Measurements from ENCODE around the gene SCN1B.

DNA sequence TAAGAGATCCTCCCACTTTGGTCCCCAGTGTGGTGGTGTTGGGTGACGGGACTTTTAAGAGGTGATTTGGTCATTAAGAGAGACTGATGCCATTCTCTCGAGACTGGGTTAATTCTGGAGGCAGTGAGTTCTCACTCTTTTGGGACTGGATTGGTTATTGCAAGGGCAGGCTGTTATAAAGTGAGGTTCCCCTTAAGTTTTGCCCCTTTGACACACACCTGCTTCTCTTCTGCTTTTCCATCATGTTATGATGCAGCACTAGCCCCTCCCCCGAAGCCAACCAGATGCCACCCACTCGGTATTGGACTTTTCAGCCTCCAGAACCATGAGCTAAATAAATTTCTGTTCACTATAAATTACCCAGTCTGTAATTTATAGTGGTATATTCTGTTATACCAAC lies 46.5 kb upstream of the SCN1B start:
- TF ChIP-seq EZH2 (IDR thresholded peaks at IDR 0.05; ENCODE audit: borderline replicate concordance, low read depth, low read length, severe bottlenecking), result no peak
- TF ChIP-seq, protein P1, sequence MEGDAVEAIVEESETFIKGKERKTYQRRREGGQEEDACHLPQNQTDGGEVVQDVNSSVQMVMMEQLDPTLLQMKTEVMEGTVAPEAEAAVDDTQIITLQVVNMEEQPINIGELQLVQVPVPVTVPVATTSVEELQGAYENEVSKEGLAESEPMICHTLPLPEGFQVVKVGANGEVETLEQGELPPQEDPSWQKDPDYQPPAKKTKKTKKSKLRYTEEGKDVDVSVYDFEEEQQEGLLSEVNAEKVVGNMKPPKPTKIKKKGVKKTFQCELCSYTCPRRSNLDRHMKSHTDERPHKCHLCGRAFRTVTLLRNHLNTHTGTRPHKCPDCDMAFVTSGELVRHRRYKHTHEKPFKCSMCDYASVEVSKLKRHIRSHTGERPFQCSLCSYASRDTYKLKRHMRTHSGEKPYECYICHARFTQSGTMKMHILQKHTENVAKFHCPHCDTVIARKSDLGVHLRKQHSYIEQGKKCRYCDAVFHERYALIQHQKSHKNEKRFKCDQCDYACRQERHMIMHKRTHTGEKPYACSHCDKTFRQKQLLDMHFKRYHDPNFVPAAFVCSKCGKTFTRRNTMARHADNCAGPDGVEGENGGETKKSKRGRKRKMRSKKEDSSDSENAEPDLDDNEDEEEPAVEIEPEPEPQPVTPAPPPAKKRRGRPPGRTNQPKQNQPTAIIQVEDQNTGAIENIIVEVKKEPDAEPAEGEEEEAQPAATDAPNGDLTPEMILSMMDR (IDR thresholded peaks at IDR 0.05; ENCODE audit: borderline replicate concordance, extremely low read depth, low read length, poor library complexity, severe bottlenecking), result no peak

Data from DND-41 (cell line).